GM18508 (cell line): Measurements from ENCODE around the gene SIX2.
"Not testable (repeated sequence)": the region's sequence is repeated elsewhere in the genome, so short reads cannot be mapped to it uniquely, and the experiment has no call there.

Source experiments
- ATAC-seq: cut with Tn5 transposase; IDR thresholded peaks from one replicate; pipeline ENCODE4 v1.9.1; 2021; ENCODE audit warnings: moderate number of reproducible peaks; ENCODE audit not compliant: insufficient read depth, unreplicated experiment

The SIX2 gene

DNA sequence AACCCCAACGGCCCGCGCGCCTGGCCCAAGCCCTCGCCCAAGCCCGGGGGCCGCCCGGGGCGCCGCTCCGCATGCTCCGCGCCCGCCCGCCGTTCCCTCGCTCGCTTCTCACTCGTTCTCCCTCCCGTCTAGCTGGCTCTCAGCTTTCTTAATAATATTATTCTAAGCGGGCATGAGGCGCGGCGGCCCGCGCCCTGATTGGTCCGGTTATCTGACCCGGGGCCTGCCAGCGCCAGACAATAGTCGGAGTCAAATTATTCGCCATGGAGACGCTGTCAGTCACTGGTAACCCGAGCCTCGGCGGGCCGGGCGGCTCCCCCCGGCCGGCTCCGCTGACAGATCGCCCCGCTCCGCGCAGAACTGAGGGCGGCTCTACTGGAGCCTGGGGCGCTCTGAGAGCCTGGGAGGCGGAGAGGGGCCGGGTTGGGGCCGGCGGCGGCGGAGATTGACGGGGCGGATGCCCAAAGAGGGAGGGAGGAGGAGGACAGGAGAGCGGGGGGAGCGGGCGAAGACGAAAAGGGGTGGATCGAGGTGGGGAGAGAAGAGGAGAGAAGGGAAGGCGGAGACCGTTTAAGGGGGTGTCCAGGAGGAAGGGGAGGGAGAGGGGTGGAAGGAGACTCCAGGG is at the start of gene SIX2:
SIX2 (minus strand) TSS at position 150 of the 625 bp plus-strand sequence. CDS start 342 bp downstream, outside the sequence.
- ATAC-seq, result no peak

- no peak for ATAC-seq
Measured at GRCh38 chr2:45055162-45055605, 45.9 kb upstream of the SIX2 start.

DNA sequence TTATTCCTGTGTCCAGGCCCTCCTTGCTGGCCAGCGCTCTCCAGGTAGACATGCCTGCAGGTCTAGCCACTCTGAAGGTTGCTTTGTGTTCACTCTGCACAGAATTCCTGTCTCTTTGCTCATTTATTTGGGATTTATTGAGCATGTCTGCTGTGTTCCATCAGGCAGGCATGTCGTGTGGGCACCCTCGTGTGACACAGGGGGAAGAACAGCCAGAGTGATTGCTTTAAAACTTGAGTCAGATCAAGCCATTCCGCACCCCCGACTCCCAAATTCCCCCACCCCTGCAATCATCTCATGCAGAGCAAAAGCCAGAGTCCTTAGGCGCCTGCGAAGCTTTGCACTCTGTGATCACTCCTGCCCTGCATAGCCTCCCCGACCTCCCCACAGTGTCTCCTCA is 44.7 kb upstream of the SIX2 start:
- no peak for ATAC-seq

DNA sequence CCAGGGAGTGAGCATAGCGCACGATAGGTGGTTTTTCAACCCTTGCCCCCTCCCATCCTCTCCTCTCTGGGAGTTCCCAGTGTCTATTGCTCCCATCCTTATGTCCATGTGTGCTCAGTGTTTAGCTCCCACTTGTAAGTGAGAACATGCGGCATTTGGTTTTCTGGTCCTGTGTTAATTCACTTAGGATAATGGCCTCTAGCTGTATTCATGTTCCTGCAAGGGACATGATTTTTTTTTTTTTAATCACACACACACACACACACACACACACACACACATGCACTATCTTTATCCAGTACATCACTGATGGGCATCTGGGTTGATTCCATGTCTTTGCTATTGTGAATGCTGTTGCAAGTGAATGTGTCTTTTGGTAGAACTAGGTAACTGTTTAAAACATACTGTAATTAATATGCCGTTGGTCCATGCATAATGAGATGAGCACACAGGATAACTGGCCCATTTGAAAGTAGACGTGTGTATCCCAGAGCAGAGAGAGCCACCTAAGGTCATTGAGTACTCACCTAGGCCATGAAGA is 43.2 kb upstream of the SIX2 start:
- no peak for ATAC-seq

DNA sequence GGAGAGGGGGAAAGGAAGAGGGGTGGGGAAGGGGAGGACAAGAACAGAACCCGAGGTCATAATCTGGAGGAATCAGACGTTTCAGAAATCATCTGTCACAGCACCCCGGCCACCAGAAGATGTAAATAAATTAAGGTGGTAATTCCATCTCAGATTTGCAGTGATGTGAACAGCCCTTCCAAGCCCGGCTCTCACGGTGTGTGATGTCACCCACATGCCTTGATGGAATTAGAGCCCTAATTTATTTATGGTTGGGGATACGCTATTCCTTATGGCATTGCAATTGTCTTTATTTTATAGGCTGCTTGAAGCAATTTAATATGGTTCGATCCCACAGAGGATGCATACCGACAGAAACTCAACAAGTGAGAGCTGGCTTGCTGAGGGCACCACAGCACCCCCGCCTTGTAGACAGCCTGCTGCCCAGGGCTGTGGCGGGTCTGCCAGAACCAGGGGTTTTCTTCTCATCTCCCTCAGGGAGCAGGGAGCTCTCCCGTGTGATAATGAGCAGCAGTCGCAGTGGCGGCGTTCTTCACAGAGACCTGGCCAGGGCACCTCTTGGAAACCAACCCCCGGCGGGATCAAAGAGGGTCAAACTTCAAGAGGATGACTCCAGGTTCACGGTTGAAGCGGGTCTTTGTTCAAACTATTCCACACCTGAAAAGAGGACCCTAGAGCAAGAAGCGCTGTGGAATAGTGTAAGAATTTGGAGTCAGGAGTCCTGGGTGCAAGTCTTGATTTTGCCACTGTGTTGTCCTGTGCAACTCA is 40.5 kb upstream of the SIX2 start:
- ATAC-seq, result no peak

GRCh38 chr2:45047301-45047700 is 38.0 kb upstream of the SIX2 start:
- no peak for ATAC-seq

DNA sequence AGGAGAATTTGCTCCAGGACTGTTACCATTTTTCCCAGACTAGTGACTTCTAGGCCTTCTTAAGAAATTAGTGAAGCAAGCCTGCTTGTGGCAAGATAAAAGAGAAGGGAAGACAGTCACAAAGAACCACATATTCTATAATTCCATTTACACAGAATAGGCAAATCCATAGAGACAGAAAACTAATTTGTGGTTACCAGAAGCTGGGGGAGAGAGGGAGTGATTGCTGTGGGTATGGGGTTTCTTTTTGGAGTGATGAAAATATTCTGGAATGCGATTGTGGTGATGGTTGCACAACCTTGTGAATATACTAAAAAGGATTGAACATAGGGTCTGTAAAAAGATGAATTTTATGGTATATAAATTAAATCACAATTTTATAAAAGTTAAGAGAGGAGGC is 37.5 kb upstream of the SIX2 start:
- no peak for ATAC-seq

- ATAC-seq, result no peak
Measured at GRCh38 chr2:45045706-45046105, 36.5 kb upstream of the SIX2 start.

DNA sequence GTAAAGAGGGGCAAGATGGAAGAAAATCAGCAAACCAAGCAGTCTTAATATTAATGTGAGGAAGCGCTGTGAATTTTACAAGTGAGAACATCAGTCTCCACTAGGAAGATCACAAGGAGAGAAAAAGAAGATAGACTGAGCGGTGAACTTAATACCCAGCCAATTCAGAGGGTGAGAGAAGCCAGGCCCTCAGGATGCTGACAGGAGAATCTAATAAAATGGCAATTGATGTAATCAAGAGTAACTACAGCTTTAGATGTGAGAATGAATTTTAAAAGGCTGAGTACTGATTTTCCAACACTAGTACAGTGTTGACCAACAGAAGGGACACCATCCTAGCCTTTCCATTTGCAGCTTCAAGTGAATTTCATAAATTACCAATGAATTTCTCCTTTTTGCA is 35.7 kb upstream of the SIX2 start:
- ATAC-seq, result no peak

GRCh38 chr2:45043174-45043573 is 33.9 kb upstream of the SIX2 start:
- no peak for ATAC-seq

DNA sequence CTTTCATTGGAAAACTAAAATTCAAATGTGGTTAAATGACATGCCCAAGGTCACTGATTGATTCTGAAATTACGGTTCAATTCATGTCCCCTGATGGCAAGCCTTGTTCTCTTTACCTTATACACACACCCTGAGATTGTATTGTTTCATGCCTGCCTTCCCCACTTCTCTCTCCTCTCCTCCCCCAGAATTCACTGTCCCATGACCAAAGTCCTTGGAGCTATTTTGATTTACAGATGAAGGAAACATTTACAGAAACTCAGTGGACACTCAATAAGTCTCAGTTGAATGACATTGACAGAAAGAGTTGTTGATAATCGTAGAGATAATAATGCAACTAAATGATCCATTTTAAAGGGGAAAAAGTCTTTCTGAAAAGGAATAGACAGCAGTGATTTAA is 33.1 kb upstream of the SIX2 start:
- no peak for ATAC-seq

DNA sequence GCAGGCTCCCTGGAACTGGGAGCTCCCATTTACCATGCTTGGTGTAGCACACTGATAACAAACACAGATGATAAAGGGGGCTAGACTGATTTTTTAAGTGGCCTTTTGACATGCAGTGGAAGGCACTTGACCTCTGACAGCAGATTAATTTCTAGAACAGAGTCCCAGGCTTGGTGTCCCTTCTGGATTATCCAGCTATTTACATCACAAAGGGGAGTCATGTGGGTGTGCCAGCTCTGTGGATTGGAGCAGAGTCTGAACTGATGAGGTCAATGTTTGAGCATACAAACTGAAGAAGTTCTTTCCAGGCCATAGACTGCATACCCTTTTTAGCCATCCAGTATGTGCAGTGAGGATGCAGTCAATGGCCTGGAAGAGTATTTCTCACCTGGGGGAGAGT is 31.5 kb upstream of the SIX2 start:
- ATAC-seq, result no peak

- ATAC-seq, result not testable (repeated sequence)
Measured at GRCh38 chr2:45039804-45040203, 30.6 kb upstream of the SIX2 start.

DNA sequence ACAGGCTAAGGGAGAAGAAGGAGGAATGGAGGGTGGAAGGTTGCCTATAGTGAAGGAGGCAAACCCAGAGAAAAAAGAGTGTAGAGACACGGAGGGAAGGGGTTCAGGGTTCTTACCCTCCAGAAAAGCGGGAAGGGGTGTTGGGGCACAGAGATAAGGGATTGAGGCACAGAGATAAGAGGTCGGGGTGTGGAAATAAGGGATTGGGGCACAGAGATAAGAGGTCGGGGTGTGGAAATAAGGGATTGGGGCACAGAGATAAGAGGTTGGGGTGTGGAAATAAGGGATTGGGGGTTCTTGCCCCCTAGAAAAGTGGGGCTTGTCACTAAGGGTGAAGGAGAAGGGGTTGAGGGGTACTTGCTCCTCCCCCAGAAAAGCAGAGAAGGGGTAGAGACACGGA is 29.6 kb upstream of the SIX2 start:
- ATAC-seq, result not testable (repeated sequence)

GRCh38 chr2:45033302-45033701 is 24.1 kb upstream of the SIX2 start:
- no peak for ATAC-seq

- ATAC-seq, result no peak
Measured at GRCh38 chr2:45031028-45031427, 21.8 kb upstream of the SIX2 start.

DNA sequence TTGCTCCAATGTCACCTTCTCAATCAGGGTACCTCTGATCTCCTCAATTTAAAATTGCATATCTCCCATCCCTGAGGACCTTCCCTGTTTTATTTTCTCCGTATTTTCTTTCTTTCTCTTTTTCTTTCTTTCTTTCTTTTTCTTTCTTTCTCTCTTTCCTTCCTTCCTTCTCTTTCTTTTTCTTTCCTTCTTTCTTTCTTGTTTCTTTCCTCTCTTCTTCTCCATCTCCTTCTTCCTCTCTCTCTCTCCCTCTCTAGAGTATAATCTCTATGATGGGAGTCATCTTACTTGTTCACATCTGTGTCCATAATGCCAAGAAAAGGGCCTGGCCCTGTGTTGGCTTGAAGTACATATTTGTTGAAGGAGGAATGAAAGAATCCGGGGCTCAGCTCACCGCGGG is 21.3 kb upstream of the SIX2 start:
- no peak for ATAC-seq

- no peak for ATAC-seq
Measured at GRCh38 chr2:45029215-45029614, 20.0 kb upstream of the SIX2 start.

GRCh38 chr2:45028276-45028675 is 19.0 kb upstream of the SIX2 start:
- no peak for ATAC-seq

- ATAC-seq, result no peak
Measured at GRCh38 chr2:45026924-45027450, 17.7 kb upstream of the SIX2 start.

- no peak for ATAC-seq
Measured at GRCh38 chr2:45024600-45025291, 15.5 kb upstream of the SIX2 start.
